Activated CD8-positive, alpha-beta memory T cell treated with anti-CD3 and anti-CD28 coated beads for 48 hours (primary cell): ENCODE measurements around the gene PHKB.
"Not testable (repeated sequence)": the region's sequence is repeated elsewhere in the genome, so short reads cannot be mapped to it uniquely, and the experiment has no call there.

ENCODE experiments used
- DNase-seq, 3 experiments: peaks; one replicate each; pipeline ENCODE4 v3.0.0-alpha.2; 2020; ENCODE audit warnings: low read depth in 2 of 3, low spot score in 2 of 3

The PHKB gene

DNA sequence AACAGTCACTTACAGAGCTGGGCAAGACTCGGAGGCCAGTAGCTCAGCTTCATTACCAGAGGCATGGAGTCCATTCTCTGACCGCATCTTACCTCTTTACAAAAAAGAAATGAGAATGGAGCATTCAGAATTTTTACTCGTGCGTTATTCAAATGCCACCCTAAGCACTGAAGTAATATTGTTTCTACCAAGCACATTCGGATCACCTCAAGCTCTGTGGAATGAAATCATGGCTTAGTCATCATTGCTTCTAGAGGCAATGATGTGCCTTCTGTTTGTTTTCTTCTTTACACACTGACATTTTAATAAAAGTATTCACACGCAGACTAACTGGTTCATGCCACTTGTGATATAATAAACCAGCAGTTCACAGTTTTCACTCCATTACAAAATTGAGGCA is 206.8 kb downstream of the PHKB start:
- no peak for DNase-seq

DNA sequence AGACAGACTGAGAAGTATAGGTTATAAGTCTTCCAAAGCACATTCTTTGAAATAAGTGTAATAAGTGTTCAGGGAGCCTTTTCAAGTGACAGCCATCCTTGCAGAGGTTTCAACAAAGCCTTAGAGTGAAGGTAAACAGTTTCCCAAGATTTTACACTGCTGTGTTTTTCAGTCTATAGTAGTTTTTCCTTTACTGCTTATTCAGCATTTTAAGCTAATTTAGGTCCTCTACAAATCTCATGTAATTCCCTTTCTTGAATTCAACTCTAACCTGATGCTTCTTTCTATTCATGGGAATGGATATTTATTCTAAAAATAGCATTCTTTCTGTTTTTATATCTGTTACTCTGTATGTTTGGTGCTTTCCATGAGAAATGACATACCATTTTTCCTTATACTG is 211.3 kb downstream of the PHKB start:
- DNase-seq = no peak

DNA sequence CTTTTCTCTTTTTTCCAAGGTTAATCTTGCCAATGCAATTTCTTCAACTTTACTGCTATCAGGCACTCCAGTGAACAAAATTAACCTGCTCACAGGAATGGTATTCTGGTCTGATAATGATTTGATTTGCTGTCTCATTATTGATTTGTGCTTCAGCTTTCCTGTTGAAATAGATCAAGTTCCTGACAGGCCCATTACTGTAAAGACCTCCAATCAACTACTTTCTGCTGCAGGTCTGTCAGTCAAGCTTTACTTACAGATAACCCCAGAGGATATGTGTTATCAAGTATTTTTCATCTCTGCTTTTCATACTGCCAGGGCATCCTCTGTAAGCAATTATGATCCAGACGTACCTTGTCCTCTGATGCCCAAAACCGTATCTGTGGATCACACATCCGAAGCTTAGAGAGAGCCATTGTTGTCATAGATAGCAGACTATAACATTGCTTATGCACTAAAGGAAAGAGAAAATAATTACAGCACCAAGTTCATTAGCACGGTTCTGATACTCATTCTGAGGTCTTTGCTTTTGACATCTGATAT is 215.6 kb downstream of the PHKB start:
- no peak for DNase-seq

DNA sequence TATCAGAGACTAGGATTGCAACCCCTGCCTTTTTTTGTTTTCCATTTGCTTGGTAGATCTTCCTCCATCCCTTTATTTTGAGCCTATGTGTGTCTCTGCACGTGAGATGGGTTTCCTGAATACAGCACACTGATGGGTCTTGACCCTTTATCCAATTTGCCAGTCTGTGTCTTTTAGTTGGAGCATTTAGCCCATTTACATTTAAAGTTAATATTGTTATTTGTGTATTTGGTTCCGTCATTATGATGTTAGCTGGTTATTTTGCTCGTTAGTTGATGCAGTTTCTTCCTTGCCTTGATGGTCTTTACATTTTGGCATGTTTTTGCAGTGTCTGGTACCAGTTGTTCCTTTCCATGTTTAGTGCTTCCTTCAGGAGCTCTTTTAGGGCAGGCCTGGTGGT is 220.4 kb downstream of the PHKB start:
- DNase-seq = not testable (repeated sequence)

DNA sequence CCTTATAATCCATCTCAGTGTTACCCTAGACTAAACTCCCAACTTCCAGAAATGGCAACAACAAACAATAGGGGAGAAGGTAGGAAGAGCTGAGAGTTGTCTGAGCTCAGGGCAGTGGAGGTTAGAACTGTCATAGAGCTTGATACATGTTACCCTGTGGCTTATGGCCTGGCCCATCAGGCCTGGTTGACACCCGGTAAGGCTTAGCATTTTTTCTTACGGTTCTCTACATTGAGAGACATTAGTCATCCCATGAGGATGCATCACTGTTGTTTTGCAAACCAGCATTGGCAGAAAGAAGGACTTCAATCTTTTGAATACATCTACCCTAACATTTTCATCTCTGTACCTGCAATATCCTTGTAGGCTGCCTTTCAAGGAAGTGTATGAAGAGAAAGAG is 226.6 kb downstream of the PHKB start:
- DNase-seq = no peak

DNA sequence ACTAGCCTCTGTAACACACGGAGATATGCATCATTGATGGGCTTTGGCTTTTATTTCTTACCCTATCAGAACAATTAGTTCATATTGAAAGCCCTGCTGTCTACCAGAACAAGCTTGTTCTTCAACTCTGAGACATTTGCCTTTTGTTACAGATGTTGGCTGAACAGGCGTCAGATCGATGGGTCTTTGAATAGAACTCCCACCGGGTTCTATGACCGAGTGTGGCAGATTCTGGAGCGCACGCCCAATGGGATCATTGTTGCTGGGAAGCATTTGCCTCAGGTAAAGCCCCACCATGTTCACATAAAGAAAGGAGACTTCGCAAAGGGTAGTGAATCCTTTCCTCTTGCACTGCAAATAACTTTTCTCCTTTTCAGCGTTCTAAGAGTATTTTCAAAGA is 232.1 kb downstream of the PHKB start:
- no peak for DNase-seq

DNA sequence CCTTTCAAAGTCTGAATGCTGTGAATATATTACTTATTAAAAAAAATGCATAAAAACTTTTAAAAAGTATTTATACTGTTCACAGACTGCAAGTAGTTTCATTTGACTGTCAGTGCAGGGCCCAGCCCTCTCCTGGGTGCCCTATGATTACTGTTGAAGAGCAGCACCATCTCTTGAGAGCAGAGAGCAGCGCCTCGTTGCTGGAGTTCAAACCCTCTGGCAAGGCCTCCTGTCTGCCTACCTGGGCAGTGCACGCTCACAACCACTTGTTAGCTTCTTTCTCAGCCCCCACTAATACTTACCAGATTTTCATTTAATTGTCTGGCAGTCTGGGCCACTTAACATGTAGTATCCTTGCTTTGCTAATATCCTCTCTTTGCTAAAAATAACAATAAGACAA is 233.4 kb downstream of the PHKB start:
- DNase-seq = no peak

DNA sequence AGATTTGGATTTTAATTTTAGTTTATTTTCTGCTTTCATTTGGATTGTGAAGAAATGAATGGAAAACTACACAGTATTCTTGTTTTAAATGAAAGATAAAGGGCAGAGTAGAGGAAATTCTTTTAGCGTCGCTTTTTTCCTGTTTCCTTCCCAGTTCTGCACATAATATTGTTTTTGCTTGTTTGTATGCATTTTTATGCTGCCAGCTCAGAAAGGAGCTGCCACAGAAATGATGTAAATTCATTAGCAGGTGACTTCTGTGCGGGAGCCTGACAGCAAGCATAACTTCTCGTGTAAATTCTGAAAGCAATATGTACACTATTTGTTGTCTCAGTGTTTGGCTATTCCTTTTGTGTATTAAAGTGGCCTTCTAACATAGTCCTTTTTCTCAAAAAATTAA is 234.6 kb downstream of the PHKB start:
- DNase-seq = no peak

DNA sequence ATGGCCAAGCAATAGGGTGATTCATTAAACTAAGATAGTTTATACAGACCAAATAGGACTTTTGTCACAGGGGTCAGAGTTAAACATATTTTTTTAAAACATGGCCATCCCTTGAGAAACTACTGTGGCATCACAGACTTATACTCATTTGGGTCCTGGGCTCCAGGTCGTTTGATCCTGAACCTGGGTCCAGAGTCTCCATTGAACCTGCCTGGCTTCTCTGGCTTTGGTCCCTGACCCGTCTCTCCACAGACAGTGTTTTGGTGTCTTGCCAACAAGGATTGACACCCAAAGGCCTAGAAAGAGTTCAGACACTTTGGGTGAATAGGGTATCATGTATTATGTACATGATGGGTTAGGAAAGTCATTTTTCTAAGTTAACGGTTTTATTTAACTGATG is 236.7 kb downstream of the PHKB start:
- no peak for DNase-seq

DNA sequence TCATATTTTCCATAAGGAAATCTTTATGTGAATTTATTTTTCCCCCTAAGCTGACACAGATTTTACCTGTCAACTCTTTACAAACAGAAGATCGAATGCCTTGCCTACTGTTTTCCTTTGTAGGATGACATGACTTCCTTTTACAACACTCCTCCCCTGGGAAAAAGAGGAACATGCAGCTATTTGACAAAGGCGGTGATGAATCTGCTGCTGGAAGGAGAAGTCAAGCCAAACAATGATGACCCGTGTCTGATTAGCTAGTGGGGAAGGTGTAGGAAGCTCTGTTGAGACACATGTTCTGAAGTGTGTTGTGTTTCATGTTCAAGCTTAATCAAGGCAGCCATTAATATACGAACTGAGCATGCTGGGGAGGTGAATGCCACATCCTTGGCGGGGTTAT is 238.0 kb downstream of the PHKB start:
- DNase-seq = no peak

DNA sequence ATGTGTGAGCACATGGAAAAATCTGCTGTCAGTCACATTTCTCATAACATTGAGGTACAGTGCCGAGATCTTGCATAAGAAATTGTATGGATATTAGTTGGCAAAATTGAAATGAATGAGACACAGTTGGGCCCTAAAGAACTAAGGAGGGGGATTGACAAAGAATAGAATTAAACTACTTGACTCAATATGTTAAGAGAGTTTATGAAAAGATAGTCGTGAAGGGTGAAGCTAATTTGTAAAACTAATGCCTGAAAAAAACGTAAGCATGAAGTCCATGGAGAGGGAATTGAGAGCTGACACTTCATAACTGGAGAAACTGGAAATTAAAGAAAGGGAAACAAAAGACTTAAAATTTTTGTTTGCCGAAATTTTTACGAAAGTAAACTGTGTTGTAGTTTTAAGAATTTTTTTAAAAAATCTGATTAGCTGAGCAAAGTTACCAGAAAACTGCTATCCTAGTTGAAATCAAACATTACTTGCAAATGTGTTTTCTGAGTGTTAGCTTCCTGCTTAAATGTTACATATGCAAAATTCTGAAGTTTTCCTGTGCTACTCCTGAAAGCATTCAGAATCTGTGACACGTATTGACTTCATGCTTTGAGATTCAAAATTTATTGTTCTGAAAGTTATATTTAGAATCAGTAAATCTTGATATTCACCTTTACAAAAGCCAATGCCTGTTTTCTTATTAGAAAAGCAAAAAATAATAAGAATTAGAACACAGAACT is 239.9 kb downstream of the PHKB start:
- no peak for DNase-seq

DNA sequence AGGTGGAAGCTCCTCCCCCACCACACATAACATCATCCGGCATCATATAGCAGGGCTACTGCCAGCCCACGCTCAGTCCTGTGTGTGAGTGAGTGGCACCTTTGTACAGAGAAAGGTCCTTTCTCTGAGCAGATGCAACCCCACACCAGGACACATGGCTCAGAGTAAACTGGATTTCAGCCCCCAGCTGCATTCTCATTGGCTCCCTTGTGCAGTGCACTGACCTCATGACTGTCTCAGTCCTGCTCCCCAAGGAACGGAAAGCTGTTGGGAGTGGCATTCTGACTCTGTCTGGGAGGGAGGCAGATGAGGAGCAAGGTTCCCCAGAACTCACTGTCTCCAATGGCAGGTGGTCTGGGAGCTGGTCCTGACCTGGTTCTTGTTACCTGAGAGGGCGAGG is 244.1 kb downstream of the PHKB start:
- DNase-seq = no peak

DNA sequence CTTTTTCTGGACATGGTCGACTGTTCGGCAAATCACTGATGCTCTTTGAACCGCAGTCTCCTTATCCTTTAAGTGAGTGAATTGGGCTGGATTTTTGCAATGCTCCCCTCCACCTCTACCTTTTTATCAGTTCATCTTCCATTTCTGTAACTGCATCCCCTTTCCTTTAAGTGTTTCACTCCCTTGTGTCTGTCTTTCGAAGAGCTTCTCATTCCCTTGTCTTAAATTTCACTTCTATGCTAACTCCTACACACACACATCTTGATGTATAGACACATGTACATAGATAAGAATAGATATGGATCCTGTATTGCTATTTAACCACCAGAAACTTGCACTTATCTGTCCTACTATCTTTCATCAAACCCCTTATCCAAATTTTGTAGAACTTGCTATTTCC is 250.7 kb downstream of the PHKB start:
- DNase-seq = no peak

DNA sequence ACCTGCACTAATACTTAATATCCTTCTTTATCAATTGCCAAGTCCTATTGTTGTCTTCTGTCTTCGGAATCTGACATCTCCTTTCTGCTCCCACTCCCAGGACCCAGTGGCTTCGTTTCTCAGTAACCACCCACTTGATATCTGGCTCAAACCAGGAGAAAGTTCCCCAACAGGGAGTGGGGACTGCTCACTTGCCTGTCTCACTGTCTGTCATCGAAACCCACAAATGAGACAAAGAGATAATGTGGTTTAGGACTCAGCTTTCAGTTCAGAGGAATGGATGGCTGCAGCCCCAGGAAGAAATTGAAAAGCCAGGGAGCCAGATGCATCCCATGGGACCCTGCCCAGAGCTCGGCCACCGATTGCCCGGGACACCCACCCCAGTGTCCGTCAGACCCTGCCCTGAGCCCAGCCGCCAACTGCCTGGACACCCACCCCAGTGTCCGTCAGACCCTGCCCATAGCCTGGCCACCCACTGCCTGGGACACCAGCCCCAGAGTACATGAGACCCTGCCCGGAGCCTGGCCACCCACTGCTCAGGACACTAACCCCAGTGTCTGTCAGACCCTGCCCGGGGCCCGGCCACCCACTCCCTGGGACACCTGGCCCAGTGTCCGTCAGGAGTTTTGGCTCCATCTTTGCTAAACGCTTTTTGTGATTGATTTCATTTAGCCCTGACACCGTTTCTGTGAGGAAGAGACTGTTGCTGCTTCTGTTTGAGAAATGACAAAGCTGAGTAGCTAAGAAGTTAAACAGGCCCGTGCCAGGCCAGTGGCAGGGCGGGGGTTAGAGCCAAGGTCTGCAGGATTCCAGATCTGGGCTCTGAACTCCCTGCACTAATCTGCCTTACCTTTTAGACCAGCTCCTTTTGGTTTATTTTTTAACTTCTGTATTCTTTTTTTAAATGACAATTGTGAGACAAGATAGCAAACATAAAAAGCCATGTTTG is 251.4 kb downstream of the PHKB start:
- DNase-seq = no peak

DNA sequence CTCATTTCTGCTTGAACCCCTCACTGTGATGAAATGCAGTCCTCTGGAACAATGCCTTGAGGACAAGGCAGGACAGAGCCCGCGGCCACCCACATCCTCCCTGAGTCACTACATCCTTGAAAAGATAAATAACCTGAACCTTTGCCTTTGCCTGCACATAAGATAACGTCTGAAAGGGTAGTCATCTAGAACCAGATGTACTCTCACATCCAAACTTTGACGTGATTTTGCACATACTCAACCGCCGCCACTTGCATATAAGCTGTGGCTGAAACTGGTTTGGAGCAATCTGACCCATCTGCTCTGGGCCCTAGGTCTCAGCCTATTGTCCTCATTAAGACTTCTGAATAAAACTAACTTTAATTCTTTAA is 252.1 kb downstream of the PHKB start:
- no peak for DNase-seq

DNA sequence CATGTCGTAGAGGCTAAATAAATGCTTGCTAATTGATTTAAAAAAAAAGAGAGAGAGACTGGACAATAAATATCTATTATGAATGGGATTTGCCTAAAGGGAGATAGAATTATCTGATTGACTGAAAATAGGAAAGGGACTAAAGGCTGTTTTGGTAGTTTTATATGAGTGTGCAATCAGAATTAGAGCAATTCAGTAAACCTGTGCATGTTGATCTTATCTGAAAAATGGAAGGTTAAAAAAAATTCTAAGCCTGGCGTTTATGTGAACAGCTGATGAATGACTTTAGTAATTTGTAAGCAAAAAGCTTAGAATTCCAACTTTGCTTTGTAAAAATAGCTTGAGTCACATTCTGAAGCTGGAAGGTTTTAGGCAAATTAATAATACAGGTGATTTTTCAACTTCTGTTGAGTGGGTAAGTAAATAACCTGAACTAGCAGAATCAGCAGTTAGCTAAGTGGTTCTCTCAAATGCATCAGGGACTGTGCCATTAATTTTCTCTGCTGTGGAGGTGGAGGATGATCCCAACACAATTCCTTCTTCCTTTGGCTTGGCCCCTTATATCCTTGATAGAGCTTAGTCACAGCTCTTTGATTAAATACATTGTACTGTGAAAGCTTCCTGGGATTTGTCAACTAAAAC is 254.4 kb downstream of the PHKB start:
- no peak for DNase-seq

DNA sequence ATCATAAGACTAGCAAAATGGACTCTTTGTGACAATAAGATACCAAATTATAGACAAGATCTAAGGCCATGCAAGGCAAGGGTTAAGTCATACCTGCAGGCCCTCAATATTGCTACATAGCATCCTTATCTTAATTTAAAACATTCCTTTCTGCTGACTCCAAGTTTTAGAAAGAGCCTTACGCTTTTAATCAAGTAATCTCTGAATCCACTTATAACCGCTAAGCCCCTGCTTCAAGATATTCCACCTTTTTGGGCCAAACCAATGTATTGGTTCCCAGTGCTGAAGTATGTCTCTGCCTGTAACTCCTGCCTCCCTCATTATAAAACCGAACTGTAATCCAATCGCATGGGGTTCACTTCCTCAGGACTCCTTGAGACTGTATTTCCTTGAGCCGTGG is 255.4 kb downstream of the PHKB start:
- DNase-seq = no peak

DNA sequence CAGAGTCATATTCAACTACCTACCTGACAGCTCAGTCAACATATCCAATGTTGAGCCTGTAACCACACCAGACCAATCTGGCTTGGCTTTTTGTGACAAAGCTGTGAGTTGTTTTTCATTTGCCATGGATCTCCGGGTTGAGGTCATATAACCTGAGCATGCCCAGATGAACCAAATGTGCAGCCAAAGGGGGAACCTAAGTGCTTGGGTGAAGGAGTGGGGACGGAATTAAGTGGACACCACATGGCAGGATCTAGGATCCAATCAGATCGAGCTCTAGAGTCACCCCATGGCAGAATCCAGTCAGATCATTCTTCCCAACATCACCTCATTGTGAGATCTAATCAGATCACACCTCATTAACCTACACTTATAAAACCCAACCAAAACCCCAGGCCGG is 258.6 kb downstream of the PHKB start:
- no peak for DNase-seq

DNA sequence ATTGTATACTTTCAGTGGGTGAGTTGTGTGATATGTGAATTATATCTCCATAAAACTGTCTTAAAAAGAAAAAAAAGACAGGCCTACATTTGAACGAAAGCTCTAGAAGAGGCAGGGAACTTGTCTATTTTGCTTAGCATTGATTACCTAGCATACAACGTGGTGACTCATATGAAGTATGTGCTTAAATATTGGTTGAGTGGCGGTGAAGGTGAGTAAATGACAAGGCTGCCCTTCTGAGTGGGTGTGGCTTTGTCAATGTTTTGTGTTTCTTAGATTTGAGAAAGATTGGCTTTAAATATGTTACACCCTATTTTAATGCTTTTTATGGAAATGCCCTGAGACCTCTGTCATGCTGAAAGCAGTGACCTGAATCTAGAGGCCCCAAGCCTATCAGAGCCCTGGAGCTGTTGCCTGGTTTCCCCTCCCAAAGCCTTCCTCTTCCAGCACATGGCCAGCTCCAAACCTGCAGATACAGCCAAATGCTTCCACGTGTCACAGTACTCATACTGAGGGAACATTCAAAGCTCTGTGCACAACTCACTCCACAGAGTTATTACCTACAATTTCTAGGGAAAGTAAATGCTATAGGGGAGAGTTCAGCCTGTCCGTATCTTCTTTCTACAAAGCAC is 260.0 kb downstream of the PHKB start:
- no peak for DNase-seq

DNA sequence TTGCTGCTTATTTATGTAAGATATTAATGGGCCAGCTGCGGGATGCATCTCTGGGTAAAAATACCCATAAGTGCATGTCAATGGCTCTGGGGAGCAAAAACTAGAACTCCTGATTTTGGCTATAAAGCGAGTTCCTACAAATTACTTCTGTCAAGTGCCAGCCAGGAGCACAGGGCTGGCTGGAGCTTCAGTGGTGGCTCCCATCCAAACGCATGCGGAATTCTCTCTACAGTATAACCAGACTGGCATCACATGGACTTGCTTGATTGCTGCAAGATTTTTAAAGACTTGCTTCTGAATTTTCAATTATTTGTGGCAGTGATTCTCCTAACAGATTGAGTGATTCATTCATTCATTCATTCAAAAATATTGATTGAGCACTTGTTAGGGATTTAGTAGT is 260.9 kb downstream of the PHKB start:
- no peak for DNase-seq

DNA sequence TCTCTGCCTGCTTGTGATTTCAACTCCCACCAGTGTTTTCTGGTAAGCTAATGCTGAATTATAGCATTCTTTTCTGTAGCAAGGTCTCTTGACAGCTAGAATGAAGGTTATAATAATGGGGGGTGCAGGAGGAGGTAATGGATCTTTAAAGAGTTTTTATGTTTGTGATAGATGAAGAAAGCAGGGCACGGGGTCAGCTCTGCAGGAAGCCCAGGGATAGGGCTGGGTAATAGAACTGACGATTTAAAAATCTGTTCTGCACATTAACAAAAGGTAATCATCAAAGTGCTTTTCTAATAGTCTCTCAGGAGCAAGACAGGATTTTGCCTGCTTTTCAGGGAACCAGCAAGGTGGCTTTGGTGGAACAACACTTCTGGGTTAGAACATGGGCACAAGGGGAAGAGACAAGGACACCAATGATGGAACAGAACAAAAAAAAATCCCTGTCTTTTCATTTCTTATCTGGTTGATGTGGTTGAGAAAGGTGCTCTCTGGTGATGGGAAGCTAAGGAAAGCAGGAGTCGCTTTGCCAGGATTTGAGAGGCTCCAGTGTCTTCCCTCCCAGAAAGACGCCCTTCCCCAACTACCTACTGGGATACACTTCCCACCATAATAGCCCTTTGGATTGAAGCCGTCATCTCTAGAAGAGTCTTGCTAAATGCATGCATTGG is 263.1 kb downstream of the PHKB start:
- no peak for DNase-seq
